ENCODE measurements around the gene CCDC69.

- TF ChIP-seq POLR2A (IDR thresholded peaks at IDR 0.05) = no peak
- TF ChIP-seq, protein P1, sequence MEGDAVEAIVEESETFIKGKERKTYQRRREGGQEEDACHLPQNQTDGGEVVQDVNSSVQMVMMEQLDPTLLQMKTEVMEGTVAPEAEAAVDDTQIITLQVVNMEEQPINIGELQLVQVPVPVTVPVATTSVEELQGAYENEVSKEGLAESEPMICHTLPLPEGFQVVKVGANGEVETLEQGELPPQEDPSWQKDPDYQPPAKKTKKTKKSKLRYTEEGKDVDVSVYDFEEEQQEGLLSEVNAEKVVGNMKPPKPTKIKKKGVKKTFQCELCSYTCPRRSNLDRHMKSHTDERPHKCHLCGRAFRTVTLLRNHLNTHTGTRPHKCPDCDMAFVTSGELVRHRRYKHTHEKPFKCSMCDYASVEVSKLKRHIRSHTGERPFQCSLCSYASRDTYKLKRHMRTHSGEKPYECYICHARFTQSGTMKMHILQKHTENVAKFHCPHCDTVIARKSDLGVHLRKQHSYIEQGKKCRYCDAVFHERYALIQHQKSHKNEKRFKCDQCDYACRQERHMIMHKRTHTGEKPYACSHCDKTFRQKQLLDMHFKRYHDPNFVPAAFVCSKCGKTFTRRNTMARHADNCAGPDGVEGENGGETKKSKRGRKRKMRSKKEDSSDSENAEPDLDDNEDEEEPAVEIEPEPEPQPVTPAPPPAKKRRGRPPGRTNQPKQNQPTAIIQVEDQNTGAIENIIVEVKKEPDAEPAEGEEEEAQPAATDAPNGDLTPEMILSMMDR (IDR thresholded peaks at IDR 0.05) = no peak
These were observed 1.2 kb upstream of the CCDC69 start for GRCh38 chr5:151225071-151225470.

Data from thyroid gland (tissue), 4 donors.